NK-92 (cell line): Measurements from ENCODE around the gene ZNF117.
"Not testable (repeated sequence)": the region's sequence is repeated elsewhere in the genome, so short reads cannot be mapped to it uniquely, and the experiment has no call there.

Experiments
- DNase-seq: peaks from one replicate; lab custom pipeline; 2025; ENCODE audit not compliant: unreplicated experiment; lab: John Stamatoyannopoulos, UW

The ZNF117 gene

GRCh38 chr7:64997164-64997908 lies 6.5 kb upstream of the ZNF117 start:
- no peak for DNase-seq

- DNase-seq, result no peak
These were observed 5.5 kb upstream of the ZNF117 start for GRCh38 chr7:64996305-64996704.

GRCh38 chr7:64993901-64994300 lies 3.1 kb upstream of the ZNF117 start:
- no peak for DNase-seq

GRCh38 chr7:64992971-64993370 lies 2.1 kb upstream of the ZNF117 start:
- DNase-seq, result no peak

- no peak for DNase-seq
These were observed 620 bp downstream of the ZNF117 start for GRCh38 chr7:64990216-64990615.

- no peak for DNase-seq
These were observed 12.2 kb downstream of the ZNF117 start for GRCh38 chr7:64978497-64979203.

- DNase-seq, result no peak
These were observed 25.2 kb downstream of the ZNF117 start for GRCh38 chr7:64965594-64965993.

GRCh38 chr7:64959072-64959747 lies 31.6 kb downstream of the ZNF117 start:
- DNase-seq, result no peak

GRCh38 chr7:64951250-64951848 lies 39.5 kb downstream of the ZNF117 start:
- DNase-seq, result no peak

- not testable (repeated sequence) for DNase-seq
These were observed 40.2 kb downstream of the ZNF117 start for GRCh38 chr7:64950673-64951072.

GRCh38 chr7:64948774-64949173 lies 42.1 kb downstream of the ZNF117 start:
- not testable (repeated sequence) for DNase-seq

GRCh38 chr7:64947252-64948000 lies 43.4 kb downstream of the ZNF117 start:
- DNase-seq, result no peak

- no peak for DNase-seq
These were observed 44.1 kb downstream of the ZNF117 start for GRCh38 chr7:64946772-64947171.

- no peak for DNase-seq
These were observed 45.2 kb downstream of the ZNF117 start for GRCh38 chr7:64945503-64946175.

- DNase-seq, result not testable (repeated sequence)
These were observed 46.0 kb downstream of the ZNF117 start for GRCh38 chr7:64944667-64945502.

- not testable (repeated sequence) for DNase-seq
These were observed 50.8 kb downstream of the ZNF117 start for GRCh38 chr7:64940021-64940420.

GRCh38 chr7:64938540-64938939 lies 52.3 kb downstream of the ZNF117 start:
- no peak for DNase-seq

GRCh38 chr7:64934478-64934877 lies 56.4 kb downstream of the ZNF117 start:
- DNase-seq, result no peak
